Motor neuron (in vitro differentiated cells): Measurements from ENCODE around the gene POLR3A. TPM values are rescaled to one million over a fixed set of nuclear protein-coding genes. Genes with fewer than 3 reads are reported as not detected.
"Not testable (repeated sequence)": the region's sequence is repeated elsewhere in the genome, so short reads cannot be mapped to it uniquely, and the experiment has no call there.

Experiments used
- ATAC-seq, 8 experiments: fragments of 200-7000 bp; cut with Tn5 transposase; replicated peaks in 6 of 8; 2 replicates each; pipeline ENCODE4 v1.8.0; 2021; ENCODE audit warnings: mild to moderate bottlenecking in 8 of 8, moderate library complexity in 8 of 8
- H3K27ac ChIP-seq, 2 donors: fragments of 250-450 bp; sonication (Bioruptor Pico); 2 replicates each; pipeline ENCODE4 v1.9.0; 2021; ENCODE audit warnings: antibody characterized with exemption in 2 of 2, mild to moderate bottlenecking in 2 of 2, moderate library complexity in 1 of 2
- H3K4me1 ChIP-seq, 2 donors: fragments of 250-450 bp; sonication (Bioruptor Pico); replicated peaks in 1 of 2; 2 replicates each; pipeline ENCODE4 v1.6.1; 2021; ENCODE audit warnings: antibody characterized with exemption in 2 of 2, mild to moderate bottlenecking in 2 of 2, moderate library complexity in 1 of 2
- H3K4me3 ChIP-seq, 5 donors: fragments of 250-450 bp; sonication (Bioruptor Pico); 2 replicates each; pipeline ENCODE4 v1.9.0; 2021; ENCODE audit warnings: antibody characterized with exemption in 5 of 5, mild to moderate bottlenecking in 5 of 5, moderate library complexity in 4 of 5
- WGBS, 10 experiments: fragments of 450-650 bp; shearing (Covaris generic); methylation state at CpG; one replicate each; pipeline ENCODE4 v1.0.0; 2022; 5-methylcytosine and 5-hydroxymethylcytosine counted together
- in situ Hi-C, 9 experiments: fragments of 400-800 bp; cut with MboI; loops; one replicate each; pipeline ENCODE4 v1.15.0; 2021; ENCODE audit warnings: low sequenced_read_pairs in 9 of 9, low pct_unique_long_range_greater_than_20kb in 2 of 9; ENCODE audit not compliant: unreplicated experiment in 9 of 9
- total RNA-seq, 8 experiments: library from RNA; unstranded; fragments of 300-600 nt; gene quantifications; 2 replicates each; pipeline versions ENCODE4 v1.2.3 to v1.2.4, GENCODE V29; 2022

POLR3A gene
- total RNA-seq, 8 experiments from 2014 or later, result 17.4 to 31.2 (median 24.1) TPM

DNA sequence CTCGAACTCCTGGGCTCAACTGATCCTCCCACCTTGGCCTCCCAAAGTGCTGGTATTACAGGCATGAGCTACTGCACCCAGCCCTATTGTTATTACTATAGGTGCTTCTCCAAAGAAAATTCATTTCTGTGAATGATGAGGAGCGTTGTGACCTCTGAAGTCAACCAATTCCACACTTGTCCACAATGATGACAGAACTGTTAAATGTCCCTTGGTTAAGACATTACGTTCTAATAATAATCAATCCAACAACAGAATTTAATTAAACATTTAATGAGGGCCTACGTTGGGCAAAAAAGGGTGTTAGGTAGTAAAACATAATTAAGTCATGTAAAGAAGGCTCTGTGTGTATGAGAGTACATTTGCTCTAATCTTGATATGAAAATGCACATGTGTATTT, 18.2 kb downstream of the POLR3A start:
- in situ Hi-C loops, result loop anchor here in 2 of 9 experiments (25.0 kb wide), 1 partner anchor 174 kb away; no protein-coding TSS in a partner anchor
- Histone ChIP-seq H3K4me3 (no peak overlapping the region), H3K4me1 (no peaks in the 10 kb centered on the region), H3K27ac (no peak overlapping the region)
- no peak for ATAC-seq
- 75 to 100% (median 95%) methylated on average over 2 to 4 of the region's 4 CpGs; no CpG with 5 or more reads in 2 of the 10 experiments for WGBS, 10 experiments

DNA sequence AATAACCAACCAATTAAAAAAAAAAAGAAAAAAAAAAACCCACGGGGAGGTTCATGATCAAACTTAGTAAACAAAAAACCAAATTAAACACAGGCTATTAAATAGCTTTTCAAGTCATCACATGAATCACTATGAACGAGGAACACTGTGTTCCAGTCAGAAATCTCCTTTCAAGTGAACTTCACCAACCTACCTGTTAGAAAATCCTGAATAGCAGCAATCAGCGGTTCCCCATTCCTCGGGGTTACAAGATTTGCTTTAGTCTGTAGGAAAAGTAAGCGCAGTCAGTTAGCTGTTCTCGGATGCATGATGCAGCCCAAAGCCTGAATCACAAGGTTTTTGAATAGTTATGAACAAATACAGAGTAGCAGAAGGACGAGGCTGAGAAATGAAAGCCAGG, 19.0 kb downstream of the POLR3A start:
- ATAC-seq, result no peak
- in situ Hi-C loops, result loop anchor here in 2 of 9 experiments (25.0 kb wide), 1 partner anchor 173 kb away; no protein-coding TSS in a partner anchor
- H3K4me3 ChIP-seq, result no peak overlapping the region
- no peak overlapping the region for H3K27ac ChIP-seq
- H3K4me1 ChIP-seq, result no peaks in the 10 kb centered on the region
- 73 to 100% (median 92%) methylated on average over 3 to 7 of the region's 7 CpGs for WGBS, 10 experiments

DNA sequence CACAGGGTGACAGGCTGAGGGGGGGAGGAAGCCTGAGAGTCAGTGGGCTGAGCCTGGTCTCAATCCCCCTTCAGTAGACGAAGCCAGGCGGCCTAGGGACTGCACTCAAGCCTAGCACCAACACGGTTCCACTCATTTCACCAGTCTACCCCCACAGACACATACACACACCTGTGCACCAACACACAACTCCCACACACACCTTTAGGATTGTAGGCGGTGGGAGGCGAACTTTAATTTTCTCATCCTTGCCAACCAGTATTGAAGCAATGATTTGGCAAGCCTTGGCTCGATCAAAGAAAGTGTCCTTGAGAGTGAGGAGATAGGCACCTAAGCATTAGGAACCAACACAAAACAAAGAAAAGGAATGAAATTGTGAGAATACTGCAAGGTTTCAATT, 19.7 kb downstream of the POLR3A start:
- in situ Hi-C loops, result loop anchor here in 2 of 9 experiments (25.0 kb wide), 1 partner anchor 172 kb away; no protein-coding TSS in a partner anchor
- Histone ChIP-seq H3K4me1 (no peaks in the 10 kb centered on the region), H3K27ac (no peak overlapping the region), H3K4me3 (no peak overlapping the region)
- no peak for ATAC-seq
- WGBS, 10 experiments, result 20 to 100% (median 100%) methylated on average over 1 to 2 of the region's 6 CpGs; no CpG with 5 or more reads in 3 of the 10 experiments

DNA sequence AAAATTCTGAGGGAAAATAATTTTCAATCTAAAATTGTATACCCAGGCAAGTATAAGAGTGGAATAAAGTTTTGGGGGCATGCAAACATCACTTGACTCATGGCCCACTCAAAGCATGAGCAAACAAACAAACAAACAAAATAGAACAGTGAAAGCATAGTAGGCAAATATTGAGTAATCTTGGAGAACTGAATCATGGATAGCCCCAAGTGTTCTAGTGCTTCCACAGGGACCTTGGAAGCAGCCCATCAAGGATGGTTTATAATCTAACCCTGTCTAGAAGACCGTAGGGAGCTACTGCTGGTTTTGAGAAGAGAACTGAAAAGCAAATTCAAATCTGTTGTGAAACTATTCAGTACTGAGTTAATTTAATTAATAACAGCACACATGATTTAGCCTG, 22.1 kb downstream of the POLR3A start:
- no peak for ATAC-seq
- in situ Hi-C loops, result loop anchor here in 2 of 9 experiments (25.0 kb wide), 1 partner anchor 170 kb away; no protein-coding TSS in a partner anchor
- 100% methylated on average over 1 of the region's 1 CpG; no CpG with 5 or more reads in 7 of the 10 experiments for WGBS, 10 experiments

DNA sequence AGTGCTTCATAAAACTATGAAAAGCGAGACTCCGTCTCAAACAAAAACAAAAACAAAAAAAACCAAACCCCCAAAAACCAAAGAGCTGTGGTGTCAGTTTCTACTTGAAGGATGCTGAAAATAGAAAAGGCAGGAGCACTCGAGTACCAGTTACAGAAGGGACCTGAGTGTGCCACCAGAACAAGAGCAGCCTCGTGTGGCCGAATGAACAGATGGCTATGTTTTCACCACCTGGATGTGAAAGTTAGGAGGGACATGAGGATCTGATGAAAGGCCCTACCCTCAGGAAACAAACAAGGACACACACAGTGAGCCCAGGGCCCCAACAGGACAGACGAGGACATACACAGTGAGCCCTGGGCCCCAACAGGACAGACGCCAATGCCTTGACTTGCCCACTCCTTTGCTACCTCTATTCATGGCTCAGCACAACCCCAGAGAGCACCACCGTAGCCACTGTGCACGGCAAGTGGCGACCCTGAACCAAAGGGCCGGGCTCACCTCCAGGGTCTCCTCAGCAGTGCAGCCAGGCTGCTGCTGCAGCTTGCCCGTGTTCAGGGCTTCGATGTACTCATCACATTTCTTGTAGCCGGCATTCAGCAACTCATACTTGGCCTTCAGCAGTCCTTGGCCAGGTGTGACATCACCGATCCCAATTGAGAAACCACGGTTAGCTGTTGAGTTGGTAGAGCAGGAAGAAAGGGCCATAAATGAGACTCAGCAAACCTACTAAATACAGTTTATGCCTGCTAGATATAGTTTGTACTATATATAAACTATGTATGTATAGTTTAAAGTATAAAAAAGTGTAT, 24.9 kb downstream of the POLR3A start:
- peak in 1 of 8 experiments; percentile 18 for ATAC-seq
- Histone ChIP-seq H3K4me3 (no peak overlapping the region), H3K27ac (no peak overlapping the region), H3K4me1 (no peaks in the 10 kb centered on the region)
- in situ Hi-C loops, result loop anchor here in 2 of 9 experiments (25.0 kb wide), 1 partner anchor 167 kb away; no protein-coding TSS in a partner anchor
- WGBS, 10 experiments, result 77 to 100% (median 93%) methylated on average over 2 to 12 of the region's 16 CpGs; no CpG with 5 or more reads in 3 of the 10 experiments

More for the DNA sequence above, 22.1 kb downstream of the POLR3A start:
- no peak overlapping the region for H3K4me3 ChIP-seq
- H3K27ac ChIP-seq, result no peak overlapping the region
- H3K4me1 ChIP-seq, result no peaks in the 10 kb centered on the region

DNA sequence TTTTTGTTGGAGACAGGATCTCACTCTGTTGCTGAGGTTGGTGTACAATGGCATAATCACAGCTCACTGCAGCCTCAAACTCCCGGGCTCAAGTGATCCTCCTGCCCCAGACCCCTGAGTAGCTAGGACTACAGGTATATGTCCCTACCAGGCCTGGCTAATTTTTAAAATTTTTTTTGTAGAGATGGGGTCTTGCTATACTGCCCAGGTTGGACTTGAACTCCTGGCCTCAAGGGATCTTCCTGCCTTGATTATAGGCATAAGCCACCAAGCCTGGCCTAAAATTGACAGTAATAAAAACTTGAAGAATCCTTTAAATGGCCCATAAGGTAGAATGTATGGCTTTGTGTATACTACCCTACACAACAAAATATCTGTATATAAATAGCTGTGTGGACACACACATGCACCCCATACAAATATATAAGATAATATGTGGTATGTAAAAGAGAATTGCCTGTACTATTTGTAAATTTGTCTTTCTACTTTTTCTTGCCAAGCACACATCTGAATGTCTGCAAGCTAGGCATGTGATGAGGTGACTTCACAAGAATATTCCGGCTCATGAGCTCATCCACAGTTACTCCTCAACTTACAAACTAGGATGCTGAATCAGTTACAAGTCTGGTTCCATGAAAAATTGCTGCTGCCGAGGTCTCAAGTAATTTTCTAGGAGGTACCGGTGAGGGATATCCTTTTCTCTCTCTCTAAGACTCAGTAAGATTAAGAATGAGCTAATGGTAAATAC, 26.6 kb downstream of the POLR3A start:
- in situ Hi-C loops, result loop anchor here in 2 of 9 experiments (25.0 kb wide), 1 partner anchor 165 kb away; no protein-coding TSS in a partner anchor
- H3K4me1 ChIP-seq, result no peaks in the 10 kb centered on the region
- no peak overlapping the region for H3K4me3 ChIP-seq
- H3K27ac ChIP-seq, result no peak overlapping the region
- peak in 2 of 8 experiments; percentile 45 to 78 for ATAC-seq
- 55 to 100% (median 96%) methylated on average over 1 to 4 of the region's 4 CpGs; no CpG with 5 or more reads in 4 of the 10 experiments for WGBS, 10 experiments

DNA sequence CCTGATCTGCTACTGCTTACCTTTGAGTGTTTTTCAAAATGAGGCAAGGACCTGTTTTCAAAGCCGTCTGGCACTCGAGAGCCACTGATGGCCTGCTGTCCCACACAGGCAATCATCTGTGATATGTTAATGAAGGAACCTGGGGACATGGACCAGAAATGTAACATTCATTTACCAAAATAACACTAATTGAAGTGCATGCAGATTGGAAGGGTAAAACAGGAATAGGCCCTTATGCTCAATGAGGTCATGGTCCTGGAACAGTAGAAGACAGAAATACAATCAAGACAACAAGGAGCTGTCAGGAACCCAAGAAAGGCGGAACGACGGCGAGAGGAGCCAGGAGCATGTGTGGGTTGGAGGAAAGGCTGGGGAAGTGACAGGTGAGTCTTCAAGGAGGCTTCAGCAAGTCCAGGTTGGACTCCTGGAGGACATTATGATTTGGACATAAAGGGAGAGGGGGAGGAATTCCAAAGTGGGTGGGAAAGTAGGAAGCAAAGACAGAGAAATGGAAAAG, 28.3 kb downstream of the POLR3A start:
- Histone ChIP-seq H3K4me1 (no peaks in the 10 kb centered on the region), H3K27ac (no peak overlapping the region), H3K4me3 (no peak overlapping the region)
- in situ Hi-C loops, result loop anchor here in 2 of 9 experiments (25.0 kb wide), 1 partner anchor 164 kb away; no protein-coding TSS in a partner anchor
- no peak for ATAC-seq
- 84 to 100% (median 92%) methylated on average over 4 to 6 of the region's 6 CpGs; no CpG with 5 or more reads in 2 of the 10 experiments for WGBS, 10 experiments

DNA sequence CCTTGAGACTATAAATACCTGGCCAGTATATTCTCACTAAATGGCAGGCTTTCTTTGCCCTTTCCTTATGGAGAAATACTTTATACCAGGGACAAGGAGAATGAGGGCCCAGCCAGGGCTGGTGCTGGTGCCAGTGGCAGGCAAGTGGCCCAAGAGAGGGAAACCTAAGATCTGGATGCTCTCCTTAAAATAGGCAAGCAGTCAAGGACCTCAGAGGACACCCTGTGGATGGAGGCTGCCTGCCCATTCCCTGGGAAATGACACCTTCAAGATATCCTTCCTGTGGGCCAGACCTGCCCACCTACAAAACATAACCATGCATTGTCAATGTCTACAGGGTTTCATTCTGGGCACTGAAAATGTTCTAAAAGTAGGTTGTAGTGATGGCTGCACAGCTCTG, 29.1 kb downstream of the POLR3A start:
- in situ Hi-C loops, result loop anchor here in 2 of 9 experiments (25.0 kb wide), 1 partner anchor 163 kb away; no protein-coding TSS in a partner anchor
- H3K4me1 ChIP-seq, result no peaks in the 10 kb centered on the region
- no peak overlapping the region for H3K4me3 ChIP-seq
- no peak for ATAC-seq
- H3K27ac ChIP-seq, result no peak overlapping the region

DNA sequence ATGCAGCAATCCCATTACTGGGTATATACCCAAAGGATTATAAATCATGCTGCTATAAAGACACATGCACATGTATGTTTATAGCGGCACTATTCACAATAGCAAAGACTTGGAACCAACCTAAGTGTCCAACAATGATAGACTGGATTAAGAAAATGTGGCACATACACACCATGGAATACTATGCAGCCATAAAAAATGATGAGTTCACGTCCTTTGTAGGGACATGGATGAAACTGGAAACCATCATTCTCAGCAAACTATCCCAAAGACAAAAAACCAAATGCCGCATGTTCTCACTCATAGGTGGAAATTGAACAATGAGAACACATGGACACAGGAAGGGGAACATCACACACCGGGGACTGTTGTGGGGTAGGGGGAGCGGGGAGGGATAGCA, 30.5 kb downstream of the POLR3A start:
- not testable (repeated sequence) for ATAC-seq, H3K4me3 ChIP-seq, H3K27ac ChIP-seq, H3K4me1 ChIP-seq
- WGBS, 10 experiments, result no CpG with 5 or more reads among the region's 5 CpGs
- in situ Hi-C loops, result loop anchor here in 1 of 9 experiments (25.0 kb wide), 1 partner anchor 161 kb away; no protein-coding TSS in a partner anchor

DNA sequence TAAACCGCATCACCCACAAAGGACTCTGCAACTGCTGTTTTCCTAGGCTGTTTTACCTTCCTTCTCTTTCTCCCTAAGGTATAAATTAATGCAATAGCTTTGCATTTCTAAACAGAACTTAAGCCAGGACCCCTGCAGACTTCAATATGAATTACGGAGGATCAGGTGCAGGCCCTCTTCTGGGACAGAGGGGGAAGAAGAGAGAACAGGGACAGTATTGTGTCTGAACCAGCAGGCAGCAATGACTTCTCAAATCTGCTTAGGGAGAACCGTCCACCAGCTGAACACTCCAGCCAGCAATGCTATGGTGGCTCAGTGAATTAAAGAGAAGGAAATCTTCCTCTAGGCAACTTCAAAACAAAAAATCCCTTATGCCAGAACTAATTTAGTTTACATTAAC, 35.7 kb downstream of the POLR3A start:
- Histone ChIP-seq H3K27ac (no peak overlapping the region), H3K4me3 (no peak overlapping the region), H3K4me1 (no peaks in the 10 kb centered on the region)
- in situ Hi-C loops, result loop anchor here in 1 of 9 experiments (25.0 kb wide), 1 partner anchor 156 kb away; no protein-coding TSS in a partner anchor
- no peak for ATAC-seq
- WGBS, 10 experiments, result 80 to 100% (median 90%) methylated on average over 1 to 3 of the region's 3 CpGs; no CpG with 5 or more reads in 3 of the 10 experiments

DNA sequence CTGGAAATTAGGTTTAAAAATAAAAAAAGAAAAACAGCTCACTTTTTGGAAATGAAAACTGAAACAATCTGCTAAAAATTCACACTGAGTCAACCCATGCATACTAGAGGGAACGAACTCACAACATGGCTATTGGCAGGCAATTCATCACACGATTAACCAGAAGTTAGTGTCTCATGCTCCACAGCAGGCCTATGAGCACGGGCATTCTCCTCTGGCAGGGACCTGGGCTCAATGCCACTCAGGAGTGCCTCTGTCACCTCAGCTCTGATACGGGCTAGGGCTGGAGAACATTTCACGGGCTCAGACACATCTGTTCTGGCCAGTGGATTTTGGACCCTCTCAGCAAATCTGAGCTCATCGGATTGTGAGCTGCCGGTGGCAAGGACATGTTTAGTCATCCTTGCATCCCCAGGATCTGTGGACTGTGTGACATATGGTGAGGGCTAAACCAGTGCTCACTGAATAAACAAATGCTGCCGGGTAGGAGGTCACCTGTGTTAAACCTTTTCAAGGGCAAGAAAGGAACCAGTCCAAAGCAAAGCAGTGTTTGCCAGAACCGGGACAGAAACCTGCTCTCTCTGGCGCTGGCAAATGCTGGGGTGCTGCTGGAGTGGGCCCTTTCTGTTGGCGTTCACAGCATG, 40.1 kb downstream of the POLR3A start:
- Histone ChIP-seq H3K4me1 (peaks cover 0 to 7% of the 10 kb centered on the region in 2 donors), H3K4me3 (no peak overlapping the region), H3K27ac (no peak overlapping the region)
- peak in 3 of 8 experiments; percentile 41 to 76 (median 62) for ATAC-seq
- in situ Hi-C loops, result loop anchor here in 2 of 9 experiments (10.0 to 25.0 kb wide), 2 partner anchors 144 to 152 kb away; no protein-coding TSS in a partner anchor
- WGBS, 10 experiments, result 40 to 97% (median 88%) methylated on average over 1 to 10 of the region's 11 CpGs; no CpG with 5 or more reads in 2 of the 10 experiments
